ENCODE results near the gene SLC26A6. TPM values are rescaled to one million over a fixed set of nuclear protein-coding genes. Genes with fewer than 3 reads are reported as not detected.

The SLC26A6 gene
- polyA plus RNA-seq, 1 of the 3 experiments (the other 2 are of a cell fraction): 31.9 TPM

DNA sequence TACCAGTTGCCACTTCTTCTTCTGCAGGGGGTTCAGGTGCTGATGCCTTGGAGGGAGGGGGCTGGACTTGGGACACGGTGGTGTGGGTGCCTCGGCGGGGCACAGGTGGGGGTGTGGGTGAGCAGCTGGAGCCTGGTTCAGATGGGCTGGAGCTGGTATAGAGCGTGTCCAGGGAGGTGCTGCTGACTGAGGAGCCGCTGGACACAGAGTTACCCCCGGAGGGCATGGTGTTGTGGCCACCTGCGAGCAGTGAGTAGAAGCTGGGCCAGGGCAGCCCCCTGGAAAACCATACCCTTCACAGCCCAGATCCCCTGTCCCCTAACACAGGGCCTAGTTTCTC is 46.2 kb upstream of the SLC26A6 start:
- H3K4me1 ChIP-seq (ENCODE audit: control insufficient read depth in 1 of 2, insufficient read depth in 2 of 2, low read depth in 1 of 2, low read length in 1 of 2): peaks cover 20 to 34% of the 10 kb centered on the region in 2 experiments
- DNase-seq: no peak
- TF ChIP-seq TCF12 (IDR thresholded peaks at IDR 0.05): no peak
- TF ChIP-seq REST (IDR thresholded peaks at IDR 0.05; ENCODE audit: low read depth, low read length): no peak
- TF ChIP-seq RAD21 (IDR thresholded peaks at IDR 0.05; ENCODE audit: low read length): no peak
- no peak for TF ChIP-seq USF1 (IDR thresholded peaks at IDR 0.05; ENCODE audit: borderline replicate concordance, low read depth)
- TF ChIP-seq IRF3 (IDR thresholded peaks at IDR 0.05; ENCODE audit: low read depth, low read length): no peak
- no peak for TF ChIP-seq RFX5 (IDR thresholded peaks at IDR 0.05; ENCODE audit: low read length)
- TF ChIP-seq TEAD4 (IDR thresholded peaks at IDR 0.05; ENCODE audit: borderline replicate concordance, insufficient read depth): no peak
- no peak for TF ChIP-seq SMC3 (IDR thresholded peaks at IDR 0.05; ENCODE audit: low read depth, low read length)
- no peaks in the 10 kb centered on the region for H3K9me2 ChIP-seq
- no peak overlapping the region for H3K4me2 ChIP-seq
- POLR2A ChIA-PET: interaction anchor here (1.3 kb wide), 1 partner anchor 18 kb away, joined by 6 read pairs; no protein-coding TSS in a partner anchor
- peaks cover 0 to 37% of the 10 kb centered on the region in 2 experiments for H3K36me3 ChIP-seq (replicated peaks in 1 of 2; ENCODE audit: control insufficient read depth in 1 of 2, insufficient read depth in 2 of 2, low read length in 1 of 2)
- H3K79me2 ChIP-seq (ENCODE audit: insufficient read depth): peaks cover 26% of the 10 kb centered on the region
- H3K27me3 ChIP-seq (ENCODE audit: insufficient read depth): no peaks in the 10 kb centered on the region
- no peak overlapping the region for H3K27ac ChIP-seq (ENCODE audit: low read depth in 2 of 2, low read length in 1 of 2)
- H3F3A ChIP-seq (replicated peaks; ENCODE audit: insufficient read depth): peaks cover 3% of the 10 kb centered on the region
- 98% methylated on average over 7 of the region's 7 CpGs for WGBS (ENCODE audit: low lambda C conversion rate)
- H3K9me3 ChIP-seq: no peaks in the 10 kb centered on the region
- no peak overlapping the region for H2AFZ ChIP-seq (ENCODE audit: low read depth)
- peaks cover 7% of the 10 kb centered on the region for H4K20me1 ChIP-seq (ENCODE audit: insufficient read depth)
- CTCF ChIA-PET: interaction anchor here (4.0 kb wide), 1 partner anchor 18 kb away, joined by 28 read pairs; the partner anchor contains the start of gene CELSR3
- H3K9ac ChIP-seq: no peak overlapping the region
- H3K4me3 ChIP-seq (ENCODE audit: low read depth in 2 of 2, low read length in 1 of 2): no peak overlapping the region

DNA sequence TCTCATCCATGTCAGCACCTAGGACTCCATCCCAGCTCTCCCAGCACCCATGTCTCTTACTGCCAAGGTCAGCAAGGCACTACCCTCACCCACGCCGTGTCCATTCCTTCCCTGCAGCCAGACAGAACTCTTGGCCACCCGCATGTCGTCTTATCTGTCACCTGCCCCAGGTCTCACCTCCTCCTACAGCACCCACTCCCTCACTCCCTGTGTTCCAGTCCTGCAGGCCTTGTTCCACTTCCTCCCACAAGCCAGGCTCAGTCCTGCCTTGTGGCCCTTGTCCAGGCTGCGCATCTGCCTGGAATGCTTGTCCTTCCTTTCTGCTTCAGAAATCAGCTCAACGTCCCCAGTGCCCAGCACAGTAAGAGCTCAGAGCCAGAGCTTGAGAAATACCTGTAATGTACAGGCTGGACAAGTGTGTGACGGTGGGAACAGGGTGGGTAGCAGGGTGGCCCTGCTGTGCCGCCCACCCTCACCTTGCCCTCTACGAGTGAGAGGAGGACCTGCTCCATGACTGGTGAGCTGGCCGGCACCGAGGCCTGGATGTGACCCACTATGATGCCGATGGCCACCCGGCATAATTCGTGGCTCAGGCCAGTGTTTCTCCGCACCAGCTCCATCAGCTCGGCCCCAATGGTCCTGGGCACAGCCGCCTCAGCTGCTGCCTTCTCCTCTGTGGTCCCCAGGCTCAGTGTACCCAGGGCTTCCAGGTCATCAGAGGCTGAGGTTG is 45.7 kb upstream of the SLC26A6 start:
- Histone ChIP-seq H3K4me1 (ENCODE audit: control insufficient read depth in 1 of 2, insufficient read depth in 2 of 2, low read depth in 1 of 2, low read length in 1 of 2) (peaks cover 20 to 28% of the 10 kb centered on the region in 2 experiments), H3K9me3 (no peaks in the 10 kb centered on the region), H3K9me2 (no peaks in the 10 kb centered on the region), H3K27ac (ENCODE audit: low read depth in 2 of 2, low read length in 1 of 2) (no peak overlapping the region), H3K9ac (no peak overlapping the region), H2AFZ (ENCODE audit: low read depth) (no peak overlapping the region), H3K4me3 (ENCODE audit: low read depth in 2 of 2, low read length in 1 of 2) (no peak overlapping the region), H4K20me1 (ENCODE audit: insufficient read depth) (0 out of 2 replicates have a peak, but pooled peaks cover 4% of the 10 kb centered on the region), H3F3A (replicated peaks; ENCODE audit: insufficient read depth) (no peaks in the 10 kb centered on the region), H3K36me3 (replicated peaks in 1 of 2; ENCODE audit: control insufficient read depth in 1 of 2, insufficient read depth in 2 of 2, low read length in 1 of 2) (peaks cover 0 to 37% of the 10 kb centered on the region in 2 experiments), H3K79me2 (ENCODE audit: insufficient read depth) (peaks cover 26% of the 10 kb centered on the region), H3K27me3 (ENCODE audit: insufficient read depth) (no peaks in the 10 kb centered on the region), H3K4me2 (no peak overlapping the region)
- no peak for DNase-seq
- POLR2A ChIA-PET: interaction anchor here (1.3 kb wide), 1 partner anchor 18 kb away, joined by 6 read pairs; no protein-coding TSS in a partner anchor
- CTCF ChIA-PET: interaction anchor here (4.0 kb wide), 1 partner anchor 17 kb away, joined by 28 read pairs; the partner anchor contains the start of gene CELSR3
- 94% methylated on average over 13 of the region's 17 CpGs for WGBS (ENCODE audit: low lambda C conversion rate)
- TF ChIP-seq EZH2phosphoT487 (IDR thresholded peaks at IDR 0.05; ENCODE audit: borderline replicate concordance, low read depth): no peak
- no peak for TF ChIP-seq TCF12 (IDR thresholded peaks at IDR 0.05)
- TF ChIP-seq, protein P1, sequence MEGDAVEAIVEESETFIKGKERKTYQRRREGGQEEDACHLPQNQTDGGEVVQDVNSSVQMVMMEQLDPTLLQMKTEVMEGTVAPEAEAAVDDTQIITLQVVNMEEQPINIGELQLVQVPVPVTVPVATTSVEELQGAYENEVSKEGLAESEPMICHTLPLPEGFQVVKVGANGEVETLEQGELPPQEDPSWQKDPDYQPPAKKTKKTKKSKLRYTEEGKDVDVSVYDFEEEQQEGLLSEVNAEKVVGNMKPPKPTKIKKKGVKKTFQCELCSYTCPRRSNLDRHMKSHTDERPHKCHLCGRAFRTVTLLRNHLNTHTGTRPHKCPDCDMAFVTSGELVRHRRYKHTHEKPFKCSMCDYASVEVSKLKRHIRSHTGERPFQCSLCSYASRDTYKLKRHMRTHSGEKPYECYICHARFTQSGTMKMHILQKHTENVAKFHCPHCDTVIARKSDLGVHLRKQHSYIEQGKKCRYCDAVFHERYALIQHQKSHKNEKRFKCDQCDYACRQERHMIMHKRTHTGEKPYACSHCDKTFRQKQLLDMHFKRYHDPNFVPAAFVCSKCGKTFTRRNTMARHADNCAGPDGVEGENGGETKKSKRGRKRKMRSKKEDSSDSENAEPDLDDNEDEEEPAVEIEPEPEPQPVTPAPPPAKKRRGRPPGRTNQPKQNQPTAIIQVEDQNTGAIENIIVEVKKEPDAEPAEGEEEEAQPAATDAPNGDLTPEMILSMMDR (IDR thresholded peaks at IDR 0.05): no peak
- no peak for TF ChIP-seq IRF3 (IDR thresholded peaks at IDR 0.05; ENCODE audit: low read depth, low read length)
- TF ChIP-seq JUND (IDR thresholded peaks at IDR 0.05): no peak
- TF ChIP-seq REST (IDR thresholded peaks at IDR 0.05; ENCODE audit: low read depth, low read length): no peak

All from SK-N-SH (cell line).